ENCODE measurements around the gene NKAP.
A peak's percentile ranks its signal among the peaks of the same experiment; 100 is the strongest.
"Not testable (repeated sequence)": the region's sequence is repeated elsewhere in the genome, so short reads cannot be mapped to it uniquely, and the experiment has no call there.

The NKAP gene

GRCh38 chrX:119891961-119892692 lies 51.4 kb downstream of the NKAP start:
- H3K27ac Mint-ChIP-seq, H3K4me3 Mint-ChIP-seq, H3K9me3 Mint-ChIP-seq, H3K4me1 Mint-ChIP-seq, H3K27me3 Mint-ChIP-seq, H3K36me3 Mint-ChIP-seq: not testable (repeated sequence)

- not testable (repeated sequence) for H3K36me3 Mint-ChIP-seq, H3K27ac Mint-ChIP-seq, H3K27me3 Mint-ChIP-seq, H3K4me3 Mint-ChIP-seq, H3K9me3 Mint-ChIP-seq, H3K4me1 Mint-ChIP-seq
Observed at GRCh38 chrX:119890626-119891025, 52.9 kb downstream of the NKAP start.

- no peaks in the 10 kb centered on the region for H3K27me3 Mint-ChIP-seq
- H3K4me1 Mint-ChIP-seq: peaks cover 6% of the 10 kb centered on the region
- no peaks in the 10 kb centered on the region for H3K36me3 Mint-ChIP-seq
Observed at GRCh38 chrX:119887721-119888425, 55.7 kb downstream of the NKAP start.

GRCh38 chrX:119885554-119886428 lies 57.8 kb downstream of the NKAP start:
- no peaks in the 10 kb centered on the region for H3K36me3 Mint-ChIP-seq
- peak overlapping the region; percentile 62 for H3K4me3 Mint-ChIP-seq
- no peaks in the 10 kb centered on the region for H3K27me3 Mint-ChIP-seq
- H3K4me1 Mint-ChIP-seq: peaks cover 6% of the 10 kb centered on the region
- H3K27ac Mint-ChIP-seq: no peak overlapping the region
- H3K9me3 Mint-ChIP-seq: no peaks in the 10 kb centered on the region

More at GRCh38 chrX:119887721-119888425, 55.7 kb downstream of the NKAP start:
- no peaks in the 10 kb centered on the region for H3K9me3 Mint-ChIP-seq
- no peak overlapping the region for H3K27ac Mint-ChIP-seq
- peak overlapping the region; percentile 36 for H3K4me3 Mint-ChIP-seq

DNA sequence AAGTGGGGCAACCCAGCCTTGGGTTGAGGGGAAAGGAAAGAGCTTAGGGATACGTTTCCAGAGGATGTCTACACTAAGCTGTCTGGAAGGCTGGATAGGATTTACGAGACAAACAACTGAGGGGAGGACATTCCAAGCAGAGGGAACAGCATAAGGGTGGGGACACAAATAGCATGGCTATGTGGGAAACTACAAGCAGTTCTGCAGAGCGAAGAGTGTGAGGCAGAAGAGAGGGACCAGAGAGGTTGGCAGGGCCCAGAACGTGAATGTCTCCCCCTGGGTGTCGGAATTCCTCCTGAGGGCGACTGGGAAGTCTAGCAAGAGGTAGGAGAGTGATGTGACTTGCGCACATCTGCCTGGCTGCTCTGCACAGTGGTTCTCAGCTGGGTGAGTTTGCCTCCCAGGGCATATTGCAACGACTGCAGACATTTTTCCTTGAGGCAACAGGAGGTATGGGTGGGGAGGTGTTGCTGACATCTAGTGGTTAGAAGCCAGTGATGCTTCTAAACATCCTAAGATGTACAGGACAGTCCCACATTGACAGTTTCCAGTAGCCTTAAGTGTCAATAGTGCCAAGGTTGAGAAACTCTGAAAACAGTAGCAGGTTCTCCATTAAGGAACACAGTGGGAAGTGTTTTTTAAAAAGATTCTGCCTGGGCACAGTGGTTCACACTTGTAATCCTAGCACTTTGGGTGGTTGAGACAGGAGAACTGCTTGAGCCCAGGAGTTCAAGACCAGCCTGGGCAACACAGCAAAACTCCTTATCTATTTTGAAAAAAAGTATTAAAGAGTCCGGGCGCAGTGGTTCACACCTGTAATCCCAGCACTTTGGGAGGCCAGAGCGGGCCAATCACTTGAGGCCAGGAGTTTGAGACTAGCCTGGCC lies 62.8 kb downstream of the NKAP start:
- Mint-ChIP-seq H3K27ac (no peak overlapping the region), H3K9me3 (no peaks in the 10 kb centered on the region)

GRCh38 chrX:119880076-119880475 lies 63.5 kb downstream of the NKAP start:
- Mint-ChIP-seq H3K9me3 (no peaks in the 10 kb centered on the region), H3K27ac (peak overlapping the region; percentile 55), H3K27me3 (no peaks in the 10 kb centered on the region), H3K4me1 (peaks cover 10% of the 10 kb centered on the region), H3K36me3 (no peaks in the 10 kb centered on the region), H3K4me3 (no peak overlapping the region)

More for the DNA sequence above, 62.8 kb downstream of the NKAP start:
- Mint-ChIP-seq H3K36me3 (no peaks in the 10 kb centered on the region), H3K27me3 (no peaks in the 10 kb centered on the region), H3K4me3 (no peak overlapping the region), H3K4me1 (peaks cover 10% of the 10 kb centered on the region)

GRCh38 chrX:119878740-119879139 lies 64.8 kb downstream of the NKAP start:
- Mint-ChIP-seq H3K27ac (no peak overlapping the region), H3K4me1 (peaks cover 10% of the 10 kb centered on the region), H3K36me3 (no peaks in the 10 kb centered on the region), H3K27me3 (no peaks in the 10 kb centered on the region), H3K4me3 (no peak overlapping the region), H3K9me3 (no peaks in the 10 kb centered on the region)

GRCh38 chrX:119871599-119872395 lies 71.8 kb downstream of the NKAP start, which contains the start of the genes NDUFA1 and RNF113A:
NDUFA1 (plus strand) TSS chrX:119871832; CDS start chrX:119871912, 80 bp downstream.
RNF113A (minus strand) TSS chrX:119871733; CDS start chrX:119871613, 120 bp downstream.
- H3K9me3 Mint-ChIP-seq: no peaks in the 10 kb centered on the region
- H3K27ac Mint-ChIP-seq: peak within 1 kb of the TSS; percentile 99
- no peaks in the 10 kb centered on the region for H3K27me3 Mint-ChIP-seq
- H3K36me3 Mint-ChIP-seq: peaks cover 7% of the 10 kb centered on the region
- H3K4me3 Mint-ChIP-seq: peak within 1 kb of the TSS; percentile 99
- H3K4me1 Mint-ChIP-seq: peaks cover 6% of the 10 kb centered on the region

DNA sequence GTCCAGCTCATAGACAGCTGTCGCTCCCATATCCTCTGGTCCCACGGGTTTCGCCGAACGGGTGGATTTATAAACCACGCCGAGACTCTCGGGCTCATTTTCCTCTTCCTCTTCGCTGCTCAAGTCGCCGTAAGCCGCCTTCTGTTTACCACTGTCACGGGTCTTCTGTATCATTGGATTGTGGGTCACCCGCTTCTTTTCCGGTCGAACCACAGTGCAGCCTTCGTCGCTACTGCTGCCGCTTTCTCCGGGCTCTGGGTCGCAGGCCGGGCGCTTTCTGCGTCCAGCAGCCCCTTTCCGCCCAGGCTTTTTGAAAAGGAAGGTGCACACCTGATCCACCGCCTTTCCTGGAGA lies 72.3 kb downstream of the NKAP start:
- Mint-ChIP-seq H3K36me3 (peaks cover 7% of the 10 kb centered on the region), H3K27ac (peak overlapping the region; percentile 99), H3K9me3 (no peaks in the 10 kb centered on the region), H3K4me3 (peak overlapping the region; percentile 99), H3K4me1 (peaks cover 6% of the 10 kb centered on the region), H3K27me3 (no peaks in the 10 kb centered on the region)
